ENCODE results near the gene CABP7.

GRCh38 chr22:29772170-29772641 lies 52.4 kb downstream of the CABP7 start:
- TF ChIP-seq CHD2 (IDR thresholded peaks at IDR 0.05; ENCODE audit: low read length, partially characterized antibody): no peak
- no peak for TF ChIP-seq FOXJ3 (CRISPR knock-in tag; IDR thresholded peaks at IDR 0.05)
- no peak for TF ChIP-seq USF1 (IDR thresholded peaks at IDR 0.05; ENCODE audit: borderline replicate concordance, low read depth)
- peak; percentile 70 for TF ChIP-seq CTCF (IDR thresholded peaks at IDR 0.05)
